ENCODE measurements around the gene CCL26.
A peak's percentile ranks its signal among the peaks of the same experiment; 100 is the strongest.
"Not testable (repeated sequence)": the region's sequence is repeated elsewhere in the genome, so short reads cannot be mapped to it uniquely, and the experiment has no call there.

Gene CCL26, protein sequence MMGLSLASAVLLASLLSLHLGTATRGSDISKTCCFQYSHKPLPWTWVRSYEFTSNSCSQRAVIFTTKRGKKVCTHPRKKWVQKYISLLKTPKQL

GRCh38 chr7:75772081-75773077 lies at the start of gene CCL26:
TSS of gene CCL26 (minus strand) at chr7:75772211. CDS start at chr7:75772176, 35 bp downstream.
- DNase-seq = peak; percentile 10

GRCh38 chr7:75820688-75821087 lies 48.7 kb upstream of the CCL26 start:
- DNase-seq = no peak

GRCh38 chr7:75819711-75820110 lies 47.7 kb upstream of the CCL26 start:
- no peak for DNase-seq

DNA sequence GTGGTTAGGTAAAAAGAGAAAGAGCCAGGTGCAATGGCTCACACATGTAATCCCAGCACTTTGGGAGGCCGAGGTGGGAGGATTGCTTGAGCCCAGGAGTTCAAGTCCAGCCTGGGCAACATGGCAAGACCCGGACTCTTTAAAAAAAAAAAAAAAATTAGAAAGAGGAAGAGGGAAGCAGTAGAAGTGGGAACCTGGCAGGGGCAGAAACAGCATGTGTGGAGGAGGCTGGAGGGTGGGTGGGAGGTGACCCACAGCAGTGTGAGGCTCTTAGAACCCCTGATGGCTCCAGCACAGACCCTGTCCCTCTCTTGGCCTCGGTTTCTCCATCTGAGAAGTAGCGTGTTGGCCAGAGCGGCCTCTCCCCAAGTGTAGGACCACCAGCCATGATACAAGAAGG lies 46.5 kb upstream of the CCL26 start:
- no peak for DNase-seq

- DNase-seq = no peak
Observed at GRCh38 chr7:75817116-75817515, 45.1 kb upstream of the CCL26 start.

DNA sequence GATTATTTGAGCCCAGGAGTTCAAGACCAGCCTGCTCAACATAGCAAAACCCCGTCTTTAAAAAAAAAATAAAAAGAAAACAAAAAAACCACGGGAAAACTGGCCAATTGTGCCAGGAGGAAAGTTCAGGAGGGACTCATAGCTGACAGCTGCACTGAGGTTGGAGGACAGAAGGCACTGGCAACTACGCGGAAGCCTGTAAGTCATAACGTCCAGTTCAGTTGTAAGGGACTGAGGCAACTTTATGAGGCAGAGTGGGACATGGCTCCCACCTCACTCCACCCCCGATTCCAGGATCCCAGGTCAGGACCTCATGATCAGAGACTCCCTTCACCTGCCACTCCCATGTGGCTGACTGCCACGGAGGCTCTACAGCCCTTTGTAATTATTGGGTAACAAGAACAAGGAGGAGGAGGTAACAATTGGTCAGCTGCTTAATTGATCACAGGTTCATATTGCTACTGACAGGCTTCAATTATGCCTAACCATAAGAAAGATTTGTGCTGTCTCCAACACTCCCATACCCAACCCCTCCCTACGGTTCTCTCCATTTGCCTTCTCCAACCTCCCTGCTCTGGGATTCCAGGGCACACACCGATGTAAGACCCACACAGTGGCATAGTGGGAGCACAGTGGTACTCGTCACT lies 43.5 kb upstream of the CCL26 start:
- DNase-seq = no peak

- no peak for DNase-seq
Observed at GRCh38 chr7:75814407-75814947, 42.5 kb upstream of the CCL26 start.

- DNase-seq = no peak
Observed at GRCh38 chr7:75813781-75814236, 41.8 kb upstream of the CCL26 start, which contains the start of gene CCL24. TSS of gene CCL24 (minus strand) at chr7:75813806. CDS start at chr7:75813715, 91 bp downstream.

- DNase-seq = no peak
Observed at GRCh38 chr7:75813084-75813483, 41.1 kb upstream of the CCL26 start.

GRCh38 chr7:75811894-75812678 lies 40.1 kb upstream of the CCL26 start:
- no peak for DNase-seq

GRCh38 chr7:75809396-75809795 lies 37.4 kb upstream of the CCL26 start:
- no peak for DNase-seq

GRCh38 chr7:75808106-75808505 lies 36.1 kb upstream of the CCL26 start:
- peak; percentile 70 for DNase-seq

- DNase-seq = no peak
Observed at GRCh38 chr7:75807452-75807851, 35.4 kb upstream of the CCL26 start.

DNA sequence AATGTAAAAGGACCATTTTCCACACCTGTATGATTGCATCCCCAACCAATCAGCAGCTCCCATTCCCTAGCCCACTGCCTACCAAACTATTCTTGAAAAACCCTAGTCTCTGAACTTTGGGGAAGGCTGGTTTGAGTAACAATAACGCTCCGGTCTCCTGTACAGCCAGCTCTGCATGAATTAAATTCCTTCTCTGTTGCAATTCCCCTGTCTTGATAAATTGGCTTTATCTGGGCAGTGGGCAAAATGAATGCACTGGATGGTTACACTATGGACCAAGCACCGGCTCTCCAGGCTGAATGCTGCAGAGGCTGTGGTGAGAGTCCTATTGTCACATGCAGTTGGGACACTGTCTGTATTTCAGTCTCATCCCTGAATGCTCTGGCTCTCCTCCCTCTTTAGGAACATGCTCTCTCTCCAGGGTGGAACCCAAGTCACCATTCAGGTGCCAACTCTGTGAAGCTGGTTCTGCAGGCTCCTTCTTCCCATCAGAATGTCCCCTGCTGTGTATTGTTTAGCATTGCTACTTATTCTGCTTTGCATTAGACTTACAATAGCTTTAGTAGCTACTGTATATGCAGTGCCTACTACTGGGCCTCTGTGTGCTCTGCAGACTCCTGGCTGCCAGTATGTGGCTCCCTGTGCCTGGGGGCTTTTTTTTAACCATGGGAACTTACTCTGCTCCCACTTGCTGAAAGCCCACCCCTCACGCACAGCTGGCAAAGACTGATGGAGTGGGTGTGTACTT lies 34.7 kb upstream of the CCL26 start:
- DNase-seq = no peak

- no peak for DNase-seq
Observed at GRCh38 chr7:75804705-75805104, 32.7 kb upstream of the CCL26 start.

DNA sequence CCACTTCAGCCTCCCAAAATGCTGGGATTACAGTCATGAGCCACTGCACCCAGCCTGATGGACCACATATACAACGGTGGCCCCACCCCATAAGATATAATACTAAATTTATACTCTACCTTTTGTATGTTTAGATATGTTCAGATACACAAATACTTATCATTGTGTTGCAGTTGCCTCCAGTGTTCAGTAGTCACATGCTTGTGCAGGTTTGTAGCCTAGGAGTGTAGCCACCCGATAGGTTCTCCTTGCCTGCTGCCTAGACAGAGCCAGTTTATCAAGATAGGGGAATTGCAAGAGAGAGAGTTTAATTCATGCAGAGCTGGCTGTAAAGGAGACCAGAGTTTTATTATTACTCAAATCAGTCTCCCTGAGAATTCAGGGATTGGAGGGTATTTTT lies 32.0 kb upstream of the CCL26 start:
- DNase-seq = no peak

DNA sequence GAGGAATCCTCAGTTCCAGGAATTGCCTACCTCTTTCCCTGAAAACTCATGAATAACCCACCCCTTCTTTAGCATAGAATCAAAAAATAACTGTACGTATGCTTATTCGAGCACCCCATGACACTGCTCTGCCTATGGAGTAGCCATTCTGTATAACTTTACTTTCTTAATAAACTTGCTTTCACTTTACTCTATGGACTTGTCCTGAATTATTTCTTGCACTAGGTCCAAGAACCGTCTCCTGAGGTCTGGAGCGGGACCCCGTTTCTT lies 30.5 kb upstream of the CCL26 start:
- DNase-seq = no peak

DNA sequence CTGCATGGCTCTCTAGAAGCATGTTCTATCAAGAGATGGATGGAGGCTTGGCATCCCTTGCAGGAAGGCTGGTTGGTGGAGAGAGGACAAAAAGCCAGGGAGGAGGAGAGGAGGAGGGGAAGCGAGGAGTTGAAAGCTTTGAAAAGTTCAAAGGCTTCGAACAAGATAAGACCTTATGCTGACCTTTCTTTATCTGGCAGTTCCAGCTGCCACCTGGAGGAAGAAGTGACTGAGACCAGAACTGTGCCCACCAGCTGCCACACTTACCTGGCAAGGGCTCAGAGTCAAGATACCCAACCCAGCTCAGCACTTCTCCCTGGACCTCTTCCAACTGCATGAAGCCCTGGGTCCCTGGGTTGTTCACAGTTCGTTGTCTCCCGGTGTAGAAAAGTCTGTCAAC lies 26.8 kb upstream of the CCL26 start:
- peak; percentile 54 for DNase-seq

DNA sequence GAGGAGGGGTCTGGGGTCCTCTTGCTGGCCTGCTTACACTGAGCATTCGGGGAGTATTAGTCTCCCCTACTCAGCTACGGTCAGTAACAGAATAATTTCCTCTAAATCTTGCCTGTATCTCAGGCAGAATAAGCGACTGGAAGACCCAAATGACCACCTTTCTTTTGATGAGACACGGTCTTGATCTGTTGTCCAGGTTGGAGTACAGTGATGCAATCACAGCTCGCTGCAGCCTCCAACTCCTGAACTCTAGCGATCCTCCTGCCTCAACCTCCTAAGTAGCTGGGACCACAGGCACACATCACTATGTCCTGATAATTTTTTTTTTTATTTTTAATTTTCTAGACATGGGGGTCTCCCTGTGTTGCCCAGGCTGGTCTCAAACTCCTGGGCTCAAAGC lies 24.4 kb upstream of the CCL26 start:
- DNase-seq = no peak

- DNase-seq = no peak
Observed at GRCh38 chr7:75795831-75796285, 23.8 kb upstream of the CCL26 start.

- no peak for DNase-seq
Observed at GRCh38 chr7:75793676-75794075, 21.7 kb upstream of the CCL26 start.

DNA sequence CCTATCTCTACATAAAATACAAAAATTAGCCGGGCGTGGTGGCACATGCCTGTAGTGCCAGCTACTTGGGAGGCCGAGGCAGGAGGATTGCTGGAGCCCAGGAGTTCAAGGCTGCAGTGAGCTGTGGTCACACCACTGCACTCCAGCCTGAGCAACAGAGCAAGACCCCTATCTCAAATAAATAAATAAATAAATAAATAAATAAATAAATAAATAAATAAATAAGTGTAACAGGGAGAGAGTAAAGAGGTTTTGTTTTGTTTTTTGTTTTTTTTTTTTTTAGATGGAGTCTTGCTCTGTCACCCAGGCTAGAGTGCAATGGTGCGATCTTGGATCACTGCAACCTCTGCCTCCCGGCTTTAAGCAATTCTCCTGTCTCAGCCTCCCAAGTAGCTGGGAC lies 20.6 kb upstream of the CCL26 start:
- DNase-seq = not testable (repeated sequence)
